ENCODE data around the gene AREG. TPM values are rescaled to one million over a fixed set of nuclear protein-coding genes. Genes with fewer than 3 reads are reported as not detected.

Gene AREG
- polyA plus RNA-seq, 2 of the 4 experiments (the other 2 are of a cell fraction), result 52.2 to 187 TPM

GRCh38 chr4:74499986-74500781 is 55.2 kb downstream of the AREG start:
- FAIRE-seq (no peak), DNase-seq (ENCODE audit: low read depth in 1 of 2, low spot score in 1 of 2) (no peak), ATAC-seq (no peak)
- 100% methylated on average over 1 of the region's 4 CpGs for WGBS (ENCODE audit: missing lambda C conversion rate)
- TF ChIP-seq REST (IDR thresholded peaks at IDR 0.05) (no peak), POLR2A (IDR thresholded peaks at IDR 0.05; ENCODE audit: low read length) (no peak), ELK1 (IDR thresholded peaks at IDR 0.05; ENCODE audit: low read depth, low read length) (no peak), FOSL2 (IDR thresholded peaks at IDR 0.05) (no peak), FOSL2 (CRISPR knock-in tag; IDR thresholded peaks at IDR 0.05) (no peak), PBX3 (IDR thresholded peaks at IDR 0.05) (no peak), NFE2L2 (conservative IDR thresholded peaks at IDR 0.05; ENCODE audit: low read length) (no peak), CBX2 (IDR thresholded peaks at IDR 0.05; ENCODE audit: borderline replicate concordance, low read depth) (no peak)
- H3K4me1 ChIP-seq, result no peaks in the 10 kb centered on the region
- H3K27ac ChIP-seq, result no peak overlapping the region
- no peak overlapping the region for H3K4me2 ChIP-seq
- POLR2A ChIA-PET, result no interaction called here
- H3K4me3 ChIP-seq, result no peak overlapping the region
- H3K9me3 ChIP-seq, result no peaks in the 10 kb centered on the region
- CTCF ChIA-PET, result interaction anchor here (0.8 to 1.9 kb wide), 3 partner anchors 18 to 32 kb away, joined by 3 to 6 read pairs (median 3); no protein-coding TSS in a partner anchor

GRCh38 chr4:74501579-74501978 is 56.6 kb downstream of the AREG start:
- Histone ChIP-seq H3K4me3 (no peak overlapping the region), H3K27ac (no peak overlapping the region), H3K4me1 (no peaks in the 10 kb centered on the region), H3K4me2 (no peak overlapping the region), H3K9me3 (no peaks in the 10 kb centered on the region)
- 85% methylated on average over 1 of the region's 1 CpG for WGBS (ENCODE audit: missing lambda C conversion rate)
- POLR2A ChIA-PET, result no interaction called here
- CTCF ChIA-PET, result interaction anchor here (0.6 to 1.9 kb wide), 2 partner anchors 31 to 182 kb away, joined by 4 to 6 read pairs; no protein-coding TSS in a partner anchor
- DNase-seq (ENCODE audit: low read depth in 1 of 2, low spot score in 1 of 2), result no peak
- no peak for FAIRE-seq
- TF ChIP-seq POLR2A (IDR thresholded peaks at IDR 0.05; ENCODE audit: low read length), result no peak
- TF ChIP-seq ZC3H11A (IDR thresholded peaks at IDR 0.05), result no peak
- TF ChIP-seq HES2 (IDR thresholded peaks at IDR 0.05), result no peak
- no peak for TF ChIP-seq BCL3 (IDR thresholded peaks at IDR 0.05)
- TF ChIP-seq EHF (CRISPR knock-in tag; IDR thresholded peaks at IDR 0.05), result no peak
- no peak for TF ChIP-seq FOSL2 (IDR thresholded peaks at IDR 0.05)
- TF ChIP-seq FOSL2 (CRISPR knock-in tag; IDR thresholded peaks at IDR 0.05), result no peak
- no peak for TF ChIP-seq FOXS1 (CRISPR knock-in tag; IDR thresholded peaks at IDR 0.05)
- TF ChIP-seq ZNF302 (CRISPR knock-in tag; IDR thresholded peaks at IDR 0.05), result no peak
- TF ChIP-seq CHD4 (IDR thresholded peaks at IDR 0.05; ENCODE audit: borderline replicate concordance), result no peak
- TF ChIP-seq HOXB13 (CRISPR knock-in tag; IDR thresholded peaks at IDR 0.05; ENCODE audit: low read depth), result no peak
- TF ChIP-seq HOXA7 (CRISPR knock-in tag; IDR thresholded peaks at IDR 0.05), result no peak
- TF ChIP-seq RARB (CRISPR knock-in tag; IDR thresholded peaks at IDR 0.05), result no peak
- no peak for TF ChIP-seq RAD21 (conservative IDR thresholded peaks at IDR 0.05 in 1 of 2, IDR thresholded peaks at IDR 0.05 in 1 of 2)
- TF ChIP-seq TFCP2L1 (CRISPR knock-in tag; IDR thresholded peaks at IDR 0.05), result no peak
- TF ChIP-seq JUN (IDR thresholded peaks at IDR 0.05), result no peak
- no peak for TF ChIP-seq GATA3 (IDR thresholded peaks at IDR 0.05; ENCODE audit: borderline replicate concordance)
- no peak for TF ChIP-seq TP53 (CRISPR knock-in tag; IDR thresholded peaks at IDR 0.05)
- no peak for TF ChIP-seq RNF2 (IDR thresholded peaks at IDR 0.05; ENCODE audit: borderline replicate concordance, low read depth)
- TF ChIP-seq EP300 (IDR thresholded peaks at IDR 0.05), result no peak
- no peak for TF ChIP-seq MAX (IDR thresholded peaks at IDR 0.05)
- no peak for ATAC-seq

Measured in A549 (cell line).